PFSK-1 (cell line): ENCODE results near the gene ZNF410.

Experiments
- POLR2AphosphoS5 ChIP-seq: IDR thresholded peaks from 2 replicates; pipeline ENCODE4 v1.6.1; 2012; ENCODE audit warnings: low read depth, mild to moderate bottlenecking, control low read depth, low read length, moderate library complexity
- REST ChIP-seq, 2 experiments: IDR thresholded peaks; 2 replicates each; pipeline versions ENCODE4 v1.6.1 to v1.8.0; 2011 to 2012; ENCODE audit warnings: low read depth in 2 of 2, low read length in 2 of 2, control low read depth in 1 of 2, inconsistent platforms in 1 of 2, mild to moderate bottlenecking in 1 of 2, moderate library complexity in 1 of 2; ENCODE audit not compliant: insufficient read depth in 1 of 2
- SIN3A ChIP-seq: IDR thresholded peaks from 2 replicates; pipeline ENCODE4 v1.6.1; 2012; ENCODE audit warnings: mild to moderate bottlenecking, low read length, moderate library complexity, borderline replicate concordance; ENCODE audit not compliant: insufficient read depth

GRCh38 chr14:73888460-73888725 is 1.7 kb downstream of the ZNF410 start:
- no peak for TF ChIP-seq REST (IDR thresholded peaks at IDR 0.05; ENCODE audit: insufficient read depth in 1 of 2, low read depth in 2 of 2, low read length in 2 of 2)
- no peak for TF ChIP-seq SIN3A
- no peak for TF ChIP-seq POLR2AphosphoS5
